T-helper 1 cell treated with Interleukin-12 subunit alpha and Interleukin-12 subunit beta and Interleukin-4 antibody, amounts not matched to agents 30 μg/mL and 1 μg/mL, for 36 hours (primary cell): ENCODE data around the gene GJB1.

ENCODE experiments used
- H3K27ac Mint-ChIP-seq: one replicate; pipeline ENCODE4 v1.8.0; 2021; ENCODE audit warnings: mild to moderate bottlenecking, mixed read lengths
- H3K27me3 Mint-ChIP-seq: one replicate; pipeline ENCODE4 v1.8.0; 2021; ENCODE audit warnings: low read depth, mixed read lengths
- H3K36me3 Mint-ChIP-seq: one replicate; pipeline ENCODE4 v1.8.0; 2021; ENCODE audit warnings: low read depth, mixed read lengths
- H3K4me1 Mint-ChIP-seq: one replicate; pipeline ENCODE4 v1.8.0; 2021; ENCODE audit warnings: low read depth, mixed read lengths
- H3K4me3 Mint-ChIP-seq: one replicate; pipeline ENCODE4 v1.8.0; 2021; ENCODE audit warnings: mild to moderate bottlenecking, moderate library complexity, mixed read lengths
- H3K9me3 Mint-ChIP-seq: one replicate; pipeline ENCODE4 v1.8.0; 2021; ENCODE audit warnings: mixed read lengths

GJB1 gene

DNA sequence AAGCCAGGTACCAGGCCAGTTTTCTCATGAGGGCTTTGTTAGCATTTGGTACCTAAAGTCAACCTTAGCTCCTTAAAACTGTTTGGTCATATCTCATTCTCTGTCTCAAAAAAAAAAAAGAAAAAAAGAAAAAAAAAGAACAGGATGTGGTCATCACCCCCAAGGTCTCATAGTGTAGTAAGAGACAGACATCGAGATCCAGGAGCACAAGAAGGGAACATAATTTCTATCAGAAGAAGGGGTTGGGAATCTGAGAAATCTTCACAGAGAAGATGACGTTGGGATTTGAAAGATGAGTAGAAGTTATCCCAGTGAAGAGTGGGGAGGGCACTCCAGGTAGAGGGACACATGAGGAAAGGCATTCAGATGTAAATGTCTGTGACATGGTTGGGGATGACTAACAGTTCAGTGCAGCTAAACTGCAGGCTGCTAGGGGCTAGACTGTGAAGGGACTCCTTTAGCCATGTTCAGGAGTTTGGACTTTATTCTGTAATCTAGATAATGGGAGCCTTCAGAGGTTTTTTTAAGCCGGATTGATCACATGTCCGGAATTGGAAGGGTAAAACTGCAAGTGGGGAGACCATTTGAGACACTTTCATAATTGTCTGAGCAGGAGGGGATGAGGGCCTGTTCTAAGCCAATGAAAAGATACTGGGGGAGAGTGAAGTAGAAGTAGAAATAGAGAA, 26.9 kb upstream of the GJB1 start:
- Mint-ChIP-seq H3K4me3 (peak overlapping the region; percentile 88), H3K27ac (peak overlapping the region; percentile 92), H3K4me1 (peaks cover 26% of the 10 kb centered on the region), H3K36me3 (peaks cover 9% of the 10 kb centered on the region), H3K9me3 (no peaks in the 10 kb centered on the region), H3K27me3 (no peaks in the 10 kb centered on the region)

DNA sequence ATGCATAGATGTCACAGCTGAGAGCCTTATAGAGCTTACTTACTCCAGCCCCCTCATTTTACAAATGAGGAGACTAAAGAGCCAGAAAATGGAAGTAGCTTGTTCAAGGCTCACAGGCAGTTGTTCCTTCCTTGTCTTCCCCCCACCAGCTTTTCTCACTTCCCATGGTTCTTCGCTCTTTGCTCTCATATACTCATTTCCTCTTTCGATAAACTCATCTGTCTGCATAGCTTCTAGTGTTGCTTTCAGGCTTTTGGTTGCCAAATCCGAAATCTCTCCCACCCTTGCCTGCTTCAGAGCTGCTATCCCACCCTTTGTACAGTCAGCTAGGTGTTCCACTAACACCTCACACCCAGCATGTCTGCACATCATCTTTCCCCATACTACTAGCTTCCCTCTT, 25.0 kb upstream of the GJB1 start:
- Mint-ChIP-seq H3K4me1 (peaks cover 19% of the 10 kb centered on the region), H3K4me3 (peak overlapping the region; percentile 91), H3K27ac (peak overlapping the region; percentile 73), H3K9me3 (no peaks in the 10 kb centered on the region), H3K36me3 (peaks cover 5% of the 10 kb centered on the region), H3K27me3 (no peaks in the 10 kb centered on the region)

- Mint-ChIP-seq H3K27ac (no peak overlapping the region), H3K4me3 (peak overlapping the region; percentile 36), H3K4me1 (peaks cover 15% of the 10 kb centered on the region), H3K9me3 (no peaks in the 10 kb centered on the region), H3K36me3 (peaks cover 5% of the 10 kb centered on the region), H3K27me3 (no peaks in the 10 kb centered on the region)
Measured at GRCh38 chrX:71199252-71200008, 23.6 kb upstream of the GJB1 start.

- Mint-ChIP-seq H3K36me3 (no peaks in the 10 kb centered on the region), H3K4me1 (no peaks in the 10 kb centered on the region), H3K9me3 (no peaks in the 10 kb centered on the region), H3K27me3 (peaks cover 3% of the 10 kb centered on the region), H3K27ac (no peak overlapping the region), H3K4me3 (no peak overlapping the region)
Measured at GRCh38 chrX:71210816-71211215, 12.2 kb upstream of the GJB1 start.

- H3K27me3 Mint-ChIP-seq: peaks cover 3% of the 10 kb centered on the region
- no peak overlapping the region for H3K4me3 Mint-ChIP-seq
- H3K36me3 Mint-ChIP-seq: no peaks in the 10 kb centered on the region
- H3K9me3 Mint-ChIP-seq: no peaks in the 10 kb centered on the region
- H3K4me1 Mint-ChIP-seq: peaks cover 2% of the 10 kb centered on the region
- no peak overlapping the region for H3K27ac Mint-ChIP-seq
Measured at GRCh38 chrX:71212536-71212935, 10.5 kb upstream of the GJB1 start.

DNA sequence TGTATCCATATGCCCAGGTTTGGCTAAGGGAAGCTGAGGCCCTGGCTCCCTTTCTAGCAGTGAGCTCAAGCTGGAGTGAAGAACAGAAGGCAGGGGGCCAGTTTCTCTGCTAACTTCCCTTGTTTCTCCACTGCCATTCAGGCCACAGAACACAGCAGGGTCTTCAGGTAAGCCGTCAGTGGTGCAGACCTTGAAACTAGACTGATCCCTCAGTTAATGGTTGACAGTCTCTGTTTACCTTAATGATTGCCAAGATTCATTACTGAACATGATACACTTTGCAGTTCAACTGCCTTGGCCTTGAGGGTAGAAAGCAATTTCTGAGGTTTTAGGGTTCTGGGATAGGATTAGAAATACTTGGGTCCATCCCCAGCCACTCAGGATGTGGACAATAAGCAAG, 8.9 kb upstream of the GJB1 start:
- Mint-ChIP-seq H3K27ac (no peak overlapping the region), H3K4me3 (no peak overlapping the region), H3K36me3 (no peaks in the 10 kb centered on the region), H3K9me3 (no peaks in the 10 kb centered on the region), H3K4me1 (peaks cover 2% of the 10 kb centered on the region), H3K27me3 (peaks cover 3% of the 10 kb centered on the region)

DNA sequence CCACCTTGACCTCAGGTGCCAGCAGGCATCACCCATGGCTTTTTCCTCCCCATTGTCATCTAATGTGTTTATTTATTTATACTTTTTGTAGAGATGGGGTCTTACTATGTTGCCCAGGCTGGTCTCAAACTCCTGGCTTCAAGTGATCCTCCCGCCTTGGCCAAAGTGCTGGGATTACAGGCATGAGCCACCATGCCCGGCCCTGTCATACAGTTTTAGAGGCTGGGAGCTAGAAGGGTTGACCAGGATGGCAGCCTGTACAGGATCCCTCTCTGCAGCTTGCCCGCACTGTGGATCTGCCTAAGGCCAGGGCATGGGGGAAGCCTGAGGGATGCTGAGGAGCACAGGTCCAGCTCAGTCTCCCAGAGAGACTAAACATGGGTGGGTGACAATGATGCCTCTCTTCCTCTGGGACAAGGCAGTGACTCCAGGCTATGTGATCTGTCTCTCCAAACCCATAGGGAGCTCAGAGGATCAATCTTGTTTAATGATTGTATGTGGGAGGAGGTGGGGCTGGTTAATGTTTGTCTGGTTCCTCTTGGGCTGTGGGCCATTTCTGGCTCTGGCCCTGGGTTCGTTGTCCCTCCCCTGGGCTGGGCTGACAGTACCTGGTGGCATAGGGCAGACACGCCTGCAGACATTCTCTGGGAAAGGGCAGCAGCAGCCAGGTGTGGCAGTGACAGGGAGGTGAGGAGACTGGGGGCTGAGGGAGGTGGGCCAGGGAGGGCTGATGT, 8.3 kb upstream of the GJB1 start:
- Mint-ChIP-seq H3K4me1 (peaks cover 2% of the 10 kb centered on the region), H3K27me3 (peaks cover 3% of the 10 kb centered on the region), H3K4me3 (no peak overlapping the region), H3K27ac (no peak overlapping the region), H3K9me3 (no peaks in the 10 kb centered on the region), H3K36me3 (no peaks in the 10 kb centered on the region)

- no peaks in the 10 kb centered on the region for H3K9me3 Mint-ChIP-seq
- H3K36me3 Mint-ChIP-seq: no peaks in the 10 kb centered on the region
- H3K4me1 Mint-ChIP-seq: peaks cover 2% of the 10 kb centered on the region
- no peak overlapping the region for H3K27ac Mint-ChIP-seq
- no peak overlapping the region for H3K4me3 Mint-ChIP-seq
- H3K27me3 Mint-ChIP-seq: peaks cover 3% of the 10 kb centered on the region
Measured at GRCh38 chrX:71215338-71215912, 7.6 kb upstream of the GJB1 start.

- no peaks in the 10 kb centered on the region for H3K36me3 Mint-ChIP-seq
- peaks cover 2% of the 10 kb centered on the region for H3K4me1 Mint-ChIP-seq
- peaks cover 3% of the 10 kb centered on the region for H3K27me3 Mint-ChIP-seq
- H3K4me3 Mint-ChIP-seq: no peak overlapping the region
- H3K9me3 Mint-ChIP-seq: no peaks in the 10 kb centered on the region
- no peak overlapping the region for H3K27ac Mint-ChIP-seq
Measured at GRCh38 chrX:71216485-71216884, 6.5 kb upstream of the GJB1 start.

- Mint-ChIP-seq H3K27ac (no peak overlapping the region), H3K4me3 (no peak overlapping the region), H3K4me1 (peaks cover 2% of the 10 kb centered on the region), H3K27me3 (peaks cover 3% of the 10 kb centered on the region), H3K9me3 (no peaks in the 10 kb centered on the region), H3K36me3 (no peaks in the 10 kb centered on the region)
Measured at GRCh38 chrX:71217298-71217697, 5.7 kb upstream of the GJB1 start.

DNA sequence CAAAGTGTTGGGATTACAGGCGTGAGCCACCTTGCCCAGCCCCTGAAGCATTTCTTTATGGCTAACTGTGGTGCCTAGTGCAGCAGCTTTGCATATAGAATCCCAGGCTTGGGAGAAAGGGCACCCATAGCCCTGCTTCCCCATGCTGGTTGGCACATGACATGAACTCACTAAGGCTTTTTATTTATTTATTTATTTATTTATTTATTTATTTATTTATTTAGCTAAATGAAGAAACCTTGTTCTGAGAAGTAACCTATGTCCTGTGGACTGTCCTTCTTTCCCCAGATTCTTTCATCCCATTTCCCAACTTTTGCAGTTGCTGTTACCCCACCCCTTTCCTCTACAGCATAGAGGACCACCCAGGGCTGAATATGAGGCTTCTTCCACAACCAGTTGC, 1.9 kb upstream of the GJB1 start:
- H3K36me3 Mint-ChIP-seq: no peaks in the 10 kb centered on the region
- no peak overlapping the region for H3K4me3 Mint-ChIP-seq

DNA sequence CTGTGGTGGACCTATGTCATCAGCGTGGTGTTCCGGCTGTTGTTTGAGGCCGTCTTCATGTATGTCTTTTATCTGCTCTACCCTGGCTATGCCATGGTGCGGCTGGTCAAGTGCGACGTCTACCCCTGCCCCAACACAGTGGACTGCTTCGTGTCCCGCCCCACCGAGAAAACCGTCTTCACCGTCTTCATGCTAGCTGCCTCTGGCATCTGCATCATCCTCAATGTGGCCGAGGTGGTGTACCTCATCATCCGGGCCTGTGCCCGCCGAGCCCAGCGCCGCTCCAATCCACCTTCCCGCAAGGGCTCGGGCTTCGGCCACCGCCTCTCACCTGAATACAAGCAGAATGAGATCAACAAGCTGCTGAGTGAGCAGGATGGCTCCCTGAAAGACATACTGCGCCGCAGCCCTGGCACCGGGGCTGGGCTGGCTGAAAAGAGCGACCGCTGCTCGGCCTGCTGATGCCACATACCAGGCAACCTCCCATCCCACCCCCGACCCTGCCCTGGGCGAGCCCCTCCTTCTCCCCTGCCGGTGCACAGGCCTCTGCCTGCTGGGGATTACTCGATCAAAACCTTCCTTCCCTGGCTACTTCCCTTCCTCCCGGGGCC, 1.2 kb downstream of the GJB1 start:
- H3K4me3 Mint-ChIP-seq: no peak overlapping the region
- no peaks in the 10 kb centered on the region for H3K9me3 Mint-ChIP-seq
- no peaks in the 10 kb centered on the region for H3K4me1 Mint-ChIP-seq
- H3K36me3 Mint-ChIP-seq: no peaks in the 10 kb centered on the region
- no peaks in the 10 kb centered on the region for H3K27me3 Mint-ChIP-seq
- no peak overlapping the region for H3K27ac Mint-ChIP-seq

More for the DNA sequence above, 1.9 kb upstream of the GJB1 start:
- Mint-ChIP-seq H3K27ac (no peak overlapping the region), H3K9me3 (no peaks in the 10 kb centered on the region), H3K27me3 (no peaks in the 10 kb centered on the region), H3K4me1 (peaks cover 2% of the 10 kb centered on the region)

DNA sequence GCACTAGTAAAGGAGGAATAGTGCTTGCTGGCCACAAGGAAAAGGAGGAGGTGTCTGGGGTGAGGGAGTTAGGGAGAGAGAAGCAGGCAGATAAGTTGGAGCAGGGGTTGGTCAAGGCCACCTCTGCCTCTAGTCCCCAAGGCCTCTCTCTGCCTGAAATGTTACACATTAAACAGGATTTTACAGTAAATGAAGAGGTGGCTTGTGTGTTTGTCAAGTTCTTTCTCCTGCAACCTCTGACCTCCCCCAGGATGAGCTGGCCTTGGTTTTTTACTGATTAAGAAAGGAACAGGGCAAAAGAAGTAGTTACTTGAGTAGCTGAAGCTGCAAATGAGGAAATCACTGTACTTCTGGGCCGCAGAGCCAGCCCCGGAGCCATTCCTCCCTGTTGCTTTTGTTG, 2.0 kb downstream of the GJB1 start:
- Mint-ChIP-seq H3K4me3 (no peak overlapping the region), H3K4me1 (no peaks in the 10 kb centered on the region), H3K27ac (no peak overlapping the region), H3K27me3 (no peaks in the 10 kb centered on the region), H3K36me3 (no peaks in the 10 kb centered on the region), H3K9me3 (no peaks in the 10 kb centered on the region)

GRCh38 chrX:71225676-71226075, 2.7 kb downstream of the GJB1 start:
- H3K27me3 Mint-ChIP-seq: no peaks in the 10 kb centered on the region
- no peaks in the 10 kb centered on the region for H3K9me3 Mint-ChIP-seq
- H3K4me1 Mint-ChIP-seq: no peaks in the 10 kb centered on the region
- H3K4me3 Mint-ChIP-seq: no peak overlapping the region
- H3K36me3 Mint-ChIP-seq: no peaks in the 10 kb centered on the region
- H3K27ac Mint-ChIP-seq: no peak overlapping the region
